ENCODE measurements around the gene TBCCD1.
"Not testable (repeated sequence)": the region's sequence is repeated elsewhere in the genome, so short reads cannot be mapped to it uniquely, and the experiment has no call there.

Gene TBCCD1

DNA sequence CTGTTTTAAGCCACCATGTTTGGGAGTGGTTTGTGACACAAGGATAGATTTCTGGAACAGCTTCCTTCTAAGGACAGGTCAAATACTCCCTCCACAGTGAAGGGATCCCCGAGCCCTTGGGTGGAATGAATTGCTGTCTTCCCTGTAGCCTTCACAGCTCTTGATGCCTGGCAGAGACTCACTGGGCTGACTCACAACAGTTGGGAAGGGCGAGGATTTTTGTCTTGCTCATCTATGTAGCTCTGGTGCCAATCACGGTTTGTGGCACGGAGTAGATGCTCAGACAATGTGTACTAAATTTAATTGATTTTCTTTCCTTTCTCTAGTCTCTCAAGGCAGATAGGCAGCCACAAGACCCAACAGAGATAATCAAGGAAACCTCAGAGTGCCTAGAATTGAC is 49.9 kb downstream of the TBCCD1 start:
- DNase-seq (ENCODE audit: low spot score), result no peak

DNA sequence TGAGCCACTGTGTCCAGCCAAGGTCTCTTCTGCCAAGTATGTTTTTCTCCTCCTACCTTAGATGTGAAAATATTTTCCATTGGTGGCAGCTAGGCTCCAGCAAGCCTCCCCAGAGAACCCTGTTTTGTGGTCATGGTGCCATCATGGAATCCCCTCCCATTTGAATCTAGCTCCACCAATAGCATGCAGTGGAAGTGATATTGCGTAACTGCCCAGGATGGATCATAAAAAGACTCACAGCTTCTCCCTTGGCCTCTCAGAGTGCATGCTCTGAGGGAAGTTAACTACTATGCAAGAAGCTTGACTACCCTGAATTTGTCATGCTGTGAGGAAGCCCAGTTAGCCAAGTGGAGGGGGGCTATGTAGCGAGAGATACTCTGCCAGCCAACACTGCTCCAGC is 50.5 kb downstream of the TBCCD1 start:
- no peak for DNase-seq (ENCODE audit: low spot score)

DNA sequence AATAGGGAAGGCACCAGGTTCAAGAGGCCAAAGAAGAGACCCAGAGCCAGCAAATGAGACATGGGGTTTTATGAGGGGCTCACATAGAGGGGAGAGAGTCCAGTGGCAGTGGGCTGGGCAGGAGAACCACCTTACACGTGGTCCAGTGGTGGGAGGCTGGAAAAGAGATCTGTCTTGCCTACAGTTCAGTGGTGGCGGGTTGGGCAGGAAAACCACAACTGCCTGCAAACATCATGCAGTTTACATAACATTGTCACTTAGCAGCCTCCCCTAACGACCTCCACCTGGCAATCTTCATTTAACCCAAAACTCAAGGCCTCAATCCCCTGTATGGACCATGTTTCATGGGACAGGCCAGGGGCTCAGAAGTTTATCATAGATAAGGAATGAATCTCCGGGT is 52.0 kb downstream of the TBCCD1 start:
- no peak for DNase-seq (ENCODE audit: low spot score)

DNA sequence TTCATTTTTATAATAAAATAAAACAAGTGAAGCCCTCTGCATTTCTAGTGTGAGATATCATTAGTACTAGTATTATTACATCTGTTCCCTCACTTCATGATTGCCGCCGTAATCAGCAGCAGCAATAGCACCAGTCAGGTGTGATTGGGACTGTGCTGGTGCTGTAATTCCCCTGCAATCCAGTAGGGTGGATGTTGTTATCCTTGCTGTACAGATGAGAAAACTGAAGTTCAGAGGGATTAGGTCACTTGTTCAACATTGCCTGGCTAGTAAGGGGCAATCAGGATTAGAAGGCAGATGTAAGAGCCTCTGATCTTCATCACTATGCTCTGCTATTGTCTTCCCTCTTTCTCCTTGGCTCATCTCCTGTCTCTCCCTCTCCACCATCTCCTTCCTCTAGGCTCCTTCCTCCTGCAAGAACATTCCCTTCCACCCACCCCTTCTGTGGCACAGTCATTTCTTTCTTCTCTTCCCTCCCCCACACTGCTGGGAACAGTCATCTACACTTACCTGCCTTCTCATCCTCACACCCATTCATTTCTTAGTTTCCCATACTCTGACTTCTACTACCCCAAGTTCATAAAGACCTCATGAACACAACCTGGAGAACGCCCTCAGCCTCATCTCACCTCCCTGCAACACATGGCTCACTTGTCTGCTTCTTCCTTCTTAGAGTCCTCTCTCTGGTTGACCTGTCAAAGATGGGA is 52.7 kb downstream of the TBCCD1 start:
- no peak for DNase-seq (ENCODE audit: low spot score)

DNA sequence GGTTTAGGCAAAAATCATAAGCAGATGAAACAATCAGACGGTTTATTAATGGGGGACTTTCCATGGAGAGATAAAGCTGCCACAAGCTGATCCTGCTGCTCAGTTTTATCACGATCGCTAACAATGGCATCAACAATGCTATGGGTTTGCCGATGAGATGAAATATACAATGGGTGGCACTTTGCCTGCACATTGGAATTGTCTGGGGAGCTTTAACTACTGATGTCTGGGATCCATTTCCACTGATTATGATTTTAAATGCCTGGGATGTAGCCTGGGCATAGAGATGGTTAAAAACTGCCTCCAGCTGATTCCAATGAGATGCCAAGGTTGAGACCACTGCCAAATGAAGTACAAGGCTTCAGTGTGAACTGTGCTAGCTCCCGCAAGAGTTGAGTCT is 53.8 kb downstream of the TBCCD1 start:
- DNase-seq (ENCODE audit: low spot score), result no peak

DNA sequence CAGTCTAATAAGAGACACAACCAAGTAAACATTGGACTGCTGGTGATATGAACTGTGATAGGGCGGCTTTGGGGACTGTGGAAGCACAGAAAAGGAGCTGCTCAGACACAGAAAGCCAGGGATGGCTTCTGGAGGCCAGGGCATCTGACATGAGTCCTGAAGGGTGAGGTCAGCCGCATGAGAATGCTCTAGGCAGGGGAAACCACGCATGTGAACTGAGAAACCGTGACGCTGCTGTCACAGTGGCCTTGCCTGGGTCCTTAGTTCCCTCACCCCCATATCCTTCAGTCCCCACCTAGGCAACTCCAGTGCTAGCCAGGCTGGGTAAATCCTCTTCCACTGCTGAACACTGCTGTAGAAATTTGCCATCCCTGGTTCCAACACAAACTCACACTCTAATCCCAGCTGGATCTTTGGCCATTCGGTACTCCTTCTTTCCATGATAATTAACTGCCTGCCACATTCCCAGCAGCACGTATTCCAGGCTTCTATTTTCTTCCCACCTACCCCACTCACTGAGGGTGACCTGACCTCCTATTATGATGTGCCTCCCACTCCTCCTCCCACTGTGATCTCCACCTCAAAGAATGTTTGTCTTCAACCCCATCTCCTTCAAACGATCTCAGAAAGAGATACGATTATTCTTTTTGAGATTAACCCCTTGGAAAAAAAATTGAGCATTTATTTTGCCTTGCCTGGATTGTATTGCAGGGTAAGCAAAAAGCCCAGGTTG is 54.4 kb downstream of the TBCCD1 start:
- no peak for DNase-seq (ENCODE audit: low spot score)

DNA sequence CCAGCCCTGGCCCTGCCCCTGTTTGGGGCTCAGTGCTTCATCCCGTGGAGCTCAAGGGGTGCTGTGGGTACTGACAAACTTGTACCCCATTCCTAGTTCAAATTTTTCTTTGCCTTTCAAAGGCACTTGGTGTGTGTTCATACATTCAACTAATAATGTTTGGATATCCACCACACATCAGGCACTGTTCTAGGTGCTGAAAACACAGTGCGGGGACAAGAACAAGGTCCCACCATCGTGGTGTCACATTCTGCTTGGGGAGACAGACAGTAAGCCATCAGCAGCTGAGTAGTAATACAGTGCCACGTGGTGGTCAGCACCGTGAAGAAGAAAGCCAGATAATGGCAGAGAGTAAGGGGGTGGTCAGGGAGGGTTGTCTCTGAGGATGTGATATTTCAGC is 55.4 kb downstream of the TBCCD1 start:
- DNase-seq (ENCODE audit: low spot score), result no peak

DNA sequence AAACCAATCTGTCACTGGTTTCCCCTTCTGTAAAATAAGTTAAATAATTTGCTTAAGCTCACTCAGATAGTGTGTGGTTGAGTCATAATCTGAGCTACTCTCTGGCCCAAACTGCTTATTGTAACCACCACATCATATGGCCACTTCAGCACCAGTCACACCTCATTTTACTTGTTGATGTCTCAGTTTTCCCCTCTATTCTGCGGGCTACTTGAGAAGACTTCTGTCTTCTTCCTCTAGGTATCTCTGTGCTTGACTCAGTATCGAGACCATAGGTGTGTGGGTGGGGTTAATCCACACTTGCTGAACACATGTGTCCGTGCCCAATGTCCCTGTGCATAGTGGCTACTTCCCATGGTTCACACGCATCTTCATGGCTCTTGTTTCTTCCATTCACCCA is 55.9 kb downstream of the TBCCD1 start:
- DNase-seq (ENCODE audit: low spot score), result no peak

DNA sequence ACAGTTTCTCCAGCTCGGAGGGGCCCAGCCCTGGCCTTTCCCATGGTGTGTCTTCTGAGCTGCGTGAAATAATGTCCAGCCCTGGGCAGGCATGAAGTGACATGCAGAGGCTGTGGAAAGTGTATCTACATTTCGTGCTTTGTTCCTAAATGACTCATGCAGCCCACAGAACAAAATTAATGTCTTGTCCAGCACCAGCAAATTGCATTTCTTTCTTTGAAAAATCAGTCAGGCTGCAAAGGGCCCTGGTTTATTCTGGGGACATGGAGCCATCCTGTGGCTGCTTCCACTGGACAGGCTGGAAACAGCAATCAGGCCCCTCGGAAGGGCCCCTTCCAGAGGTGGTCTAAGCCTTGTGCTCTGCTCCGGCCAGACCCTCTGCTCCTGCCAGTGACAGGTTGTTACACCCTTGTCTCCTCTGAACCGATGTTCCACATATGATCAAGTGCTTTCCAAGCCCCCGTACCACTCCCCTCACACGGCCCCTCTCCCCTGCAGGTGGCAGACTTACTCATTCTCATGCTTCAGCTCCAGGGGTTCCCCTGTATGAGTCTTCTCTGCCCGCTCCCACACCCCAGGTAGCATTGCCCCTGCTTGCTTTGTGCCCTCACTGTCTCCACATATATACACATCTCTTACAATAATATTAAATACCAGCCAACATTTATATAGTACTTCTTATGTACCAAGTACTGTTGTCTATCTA is 56.6 kb downstream of the TBCCD1 start:
- DNase-seq (ENCODE audit: low spot score), result no peak

DNA sequence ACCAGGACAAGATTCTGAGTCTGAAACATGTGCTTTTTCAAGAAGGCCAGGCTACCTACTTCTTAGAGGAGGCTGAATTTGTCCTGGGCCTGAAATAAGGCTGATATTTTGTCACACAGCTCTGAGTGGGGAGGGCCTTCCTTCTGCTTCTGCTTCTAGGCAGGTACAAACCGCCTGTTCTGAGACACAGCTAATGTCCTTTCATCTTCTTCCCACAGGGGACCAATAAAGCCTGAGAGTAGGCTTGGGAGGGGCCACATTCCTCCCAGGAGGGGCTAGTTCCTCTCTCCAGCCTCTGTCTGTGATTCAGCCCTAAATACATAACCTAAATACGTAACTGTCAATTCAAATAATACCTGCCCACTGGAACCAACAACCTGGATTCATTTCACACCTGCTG is 57.7 kb downstream of the TBCCD1 start:
- no peak for DNase-seq (ENCODE audit: low spot score)

DNA sequence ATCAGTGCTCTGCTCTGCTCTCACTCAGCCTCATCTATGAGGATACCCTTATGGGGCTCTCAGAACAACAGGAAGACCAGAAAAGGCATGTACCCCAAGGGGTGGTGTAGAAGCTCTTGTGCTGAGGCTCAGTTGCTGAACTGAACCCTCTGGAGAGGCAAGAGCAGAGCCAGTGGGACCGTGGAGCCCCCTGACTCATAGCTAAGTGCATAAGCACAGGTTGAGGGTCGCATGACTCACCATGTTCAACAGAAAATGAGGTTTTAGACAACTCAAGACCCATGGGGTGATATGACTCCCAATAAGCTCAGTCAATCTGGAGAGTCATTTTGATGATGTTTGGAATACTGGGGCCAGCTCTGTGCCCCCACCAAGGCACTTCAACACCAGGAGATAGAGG is 60.3 kb downstream of the TBCCD1 start:
- no peak for DNase-seq (ENCODE audit: low spot score)

DNA sequence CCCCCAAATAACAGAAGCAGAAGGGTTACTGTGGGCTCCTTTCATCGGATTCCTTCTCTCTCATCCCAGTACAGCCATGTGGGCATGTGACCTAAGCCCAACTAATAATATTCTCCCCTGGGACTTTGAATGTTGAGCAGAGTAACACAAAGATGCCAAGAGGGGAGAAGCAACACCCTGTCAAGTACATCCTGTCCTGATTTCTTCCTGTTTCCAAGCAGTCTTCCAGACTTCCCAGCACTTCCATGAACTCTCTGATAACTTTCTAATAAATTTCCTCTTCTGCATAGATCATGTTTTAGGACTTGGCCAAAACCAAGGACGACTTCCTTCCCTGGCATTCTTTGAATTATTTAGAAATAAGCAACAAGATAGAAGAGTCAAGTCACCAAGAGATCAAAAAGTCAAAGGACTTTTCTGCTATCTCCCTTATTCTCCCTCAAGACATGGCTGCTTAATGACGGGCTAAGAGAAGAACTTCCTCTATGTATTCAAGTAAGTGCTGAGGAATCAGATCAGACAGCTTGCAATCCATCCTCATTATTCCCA is 60.9 kb downstream of the TBCCD1 start:
- no peak for DNase-seq (ENCODE audit: low spot score)

DNA sequence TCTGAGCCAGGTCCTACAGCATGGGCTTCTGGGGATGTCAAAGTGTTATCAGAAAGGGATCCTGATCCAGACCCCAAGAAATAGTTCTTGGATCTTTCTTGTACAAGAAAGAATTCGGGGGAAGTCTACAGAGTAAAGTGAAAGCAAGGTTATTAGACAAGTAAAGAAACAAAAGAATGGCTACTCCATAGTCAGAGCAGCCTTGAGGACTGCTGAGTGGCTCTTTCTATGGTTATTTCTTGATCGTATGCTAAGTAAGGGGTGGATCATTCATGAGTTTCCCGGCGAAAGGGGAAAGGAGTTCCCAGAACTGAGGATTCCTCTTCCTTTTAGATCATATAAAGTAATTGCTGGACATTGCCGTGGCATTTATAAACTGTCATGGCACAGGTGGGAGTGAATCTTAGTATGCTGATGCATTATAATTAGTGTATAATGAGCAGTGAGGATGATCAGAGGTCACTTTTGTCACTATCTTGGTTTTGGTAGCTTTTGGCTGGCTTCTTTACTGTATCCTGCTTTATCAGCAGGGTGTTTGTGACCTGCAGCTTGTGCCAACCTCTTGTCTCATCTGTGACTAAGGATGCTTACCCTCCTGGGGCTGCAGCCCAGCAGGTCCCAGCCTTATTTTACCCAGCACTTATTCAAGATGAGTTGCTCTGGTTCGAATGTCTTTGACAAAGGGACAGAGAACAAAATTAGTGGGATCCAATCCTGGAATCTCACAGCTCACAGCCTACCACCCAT is 64.0 kb downstream of the TBCCD1 start:
- DNase-seq (ENCODE audit: low spot score), result no peak

DNA sequence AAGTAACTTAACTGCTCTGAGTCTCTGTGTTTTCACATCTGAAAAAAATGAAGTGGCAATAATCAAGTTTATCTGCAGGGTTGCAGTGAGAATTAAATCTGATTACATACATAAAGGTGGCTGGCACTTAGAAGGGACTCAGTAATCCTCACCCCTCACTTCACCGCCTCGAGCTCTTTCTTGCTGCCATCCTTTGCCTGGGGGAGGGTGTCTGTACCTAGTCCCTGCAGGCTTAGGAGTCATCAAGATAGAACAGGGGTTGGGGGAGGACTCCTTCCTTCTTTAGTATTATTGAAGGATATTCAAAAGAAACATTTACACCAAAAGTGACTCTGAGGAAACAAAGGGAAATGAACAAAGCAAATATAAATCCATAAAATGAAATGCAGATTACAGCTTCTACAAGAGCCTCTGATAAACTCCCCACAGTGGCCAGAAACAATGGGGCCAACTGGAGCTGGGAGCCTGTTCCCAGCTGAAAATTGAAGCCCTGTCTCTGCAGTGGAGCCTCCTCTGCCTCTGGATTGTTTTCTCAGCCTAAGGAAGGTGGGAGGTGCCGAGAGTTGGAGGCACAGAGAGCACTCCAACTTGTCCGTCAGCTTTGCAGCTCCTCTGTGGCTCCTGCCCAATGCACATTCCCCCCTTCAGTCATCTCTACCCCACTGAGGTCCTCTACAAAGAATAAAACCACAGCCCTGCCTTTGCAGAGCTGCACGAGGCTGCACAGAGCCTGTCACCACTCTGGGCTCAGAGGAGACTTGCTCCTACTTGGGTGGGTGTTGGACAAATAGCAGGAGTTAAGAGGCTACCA is 64.8 kb downstream of the TBCCD1 start:
- no peak for DNase-seq (ENCODE audit: low spot score)

DNA sequence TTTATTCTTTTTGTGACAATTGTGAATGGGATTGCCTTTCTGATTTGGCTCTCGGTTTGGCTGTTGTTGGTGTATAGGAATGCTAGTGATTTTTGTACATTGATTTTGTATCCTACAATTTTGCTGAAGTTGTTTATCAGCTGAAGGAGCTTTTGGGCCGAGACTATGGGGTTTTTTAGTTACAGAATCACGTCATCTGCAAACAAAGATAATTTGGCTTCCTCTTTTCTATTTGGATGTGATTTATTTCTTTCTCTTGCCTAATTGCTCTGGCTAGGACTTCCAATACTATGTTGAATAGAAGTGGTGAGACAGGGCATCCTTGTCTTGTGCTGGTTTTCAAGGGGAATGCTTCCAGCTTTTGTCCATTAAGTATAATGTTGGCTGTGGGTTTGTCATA is 67.2 kb downstream of the TBCCD1 start:
- not testable (repeated sequence) for DNase-seq (ENCODE audit: low spot score)

DNA sequence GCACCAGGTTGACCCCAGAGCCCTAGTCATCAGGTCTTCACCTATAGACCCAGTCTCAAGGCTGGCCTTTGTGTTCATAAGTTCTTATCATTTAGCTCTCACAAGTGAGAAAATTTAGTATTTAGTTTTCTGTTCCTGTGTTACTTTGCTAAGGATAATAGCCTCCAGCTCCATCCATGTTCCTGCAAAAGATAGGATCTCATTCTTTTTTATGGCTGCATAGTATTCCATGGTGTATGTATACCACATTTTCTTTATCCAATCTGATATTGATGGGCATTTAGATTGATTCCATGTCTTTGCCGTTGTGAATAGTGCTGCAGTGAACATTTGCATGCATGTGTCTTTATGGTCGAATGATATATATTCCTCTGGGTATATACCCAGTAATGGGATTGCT is 69.1 kb downstream of the TBCCD1 start:
- not testable (repeated sequence) for DNase-seq (ENCODE audit: low spot score)

DNA sequence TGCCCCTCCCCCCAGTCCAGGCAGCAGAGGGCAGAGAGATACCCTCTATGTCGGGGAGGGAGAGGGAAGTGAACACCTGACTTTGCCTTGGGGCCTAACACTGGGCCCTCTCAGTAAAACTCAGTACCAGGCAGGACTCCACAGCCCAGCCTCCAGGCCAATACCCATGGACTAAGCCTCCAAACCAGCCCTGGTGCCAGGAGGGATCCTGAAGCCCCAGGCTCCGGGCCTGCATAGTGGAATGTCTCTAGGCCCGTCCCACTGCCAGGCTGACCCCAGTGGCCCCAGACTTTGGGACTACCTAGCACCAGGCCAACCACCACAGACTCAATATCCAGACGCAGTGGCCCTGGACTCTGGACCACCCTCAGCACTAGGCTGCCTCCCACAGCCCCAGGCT is 69.5 kb downstream of the TBCCD1 start:
- no peak for DNase-seq (ENCODE audit: low spot score)

DNA sequence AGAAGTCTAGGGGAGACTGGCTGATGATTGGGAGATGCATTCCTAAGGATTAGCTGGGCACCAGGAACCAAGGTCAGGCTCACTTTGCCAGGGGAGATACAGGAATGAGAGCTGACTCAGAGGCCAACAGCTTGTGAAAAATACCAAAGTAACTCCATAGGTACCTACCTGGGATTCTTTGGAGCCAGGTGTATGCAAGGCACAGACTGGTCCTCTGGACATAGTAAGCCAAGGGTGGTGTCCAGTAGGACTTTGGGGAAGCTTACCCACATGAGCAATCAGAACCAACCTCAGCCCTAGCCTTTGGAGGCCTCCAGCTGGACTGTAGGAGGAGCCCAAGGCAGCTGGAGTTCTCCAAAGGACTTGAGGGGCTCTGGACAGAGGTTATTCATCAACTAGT is 70.5 kb downstream of the TBCCD1 start:
- DNase-seq (ENCODE audit: low spot score), result no peak

Data from hepatic stellate cell (primary cell).